H54 (cell line): ENCODE measurements around the gene TRAF2.

Source experiments
- DNase-seq: peaks from one replicate; pipeline ENCODE4 v3.0.0; 2011; ENCODE audit warnings: low spot score, mixed read lengths; ENCODE audit not compliant: insufficient read length
- FAIRE-seq: peaks from 3 replicates; lab custom pipeline; 2011; peaks lifted over from hg19 to GRCh38; lab: Jason Lieb, UNC
- POLR2A ChIP-seq: IDR thresholded peaks from 2 replicates; pipeline ENCODE4 v1.6.1; 2011; ENCODE audit warnings: low read depth, mild to moderate bottlenecking, low read length

The TRAF2 gene

DNA sequence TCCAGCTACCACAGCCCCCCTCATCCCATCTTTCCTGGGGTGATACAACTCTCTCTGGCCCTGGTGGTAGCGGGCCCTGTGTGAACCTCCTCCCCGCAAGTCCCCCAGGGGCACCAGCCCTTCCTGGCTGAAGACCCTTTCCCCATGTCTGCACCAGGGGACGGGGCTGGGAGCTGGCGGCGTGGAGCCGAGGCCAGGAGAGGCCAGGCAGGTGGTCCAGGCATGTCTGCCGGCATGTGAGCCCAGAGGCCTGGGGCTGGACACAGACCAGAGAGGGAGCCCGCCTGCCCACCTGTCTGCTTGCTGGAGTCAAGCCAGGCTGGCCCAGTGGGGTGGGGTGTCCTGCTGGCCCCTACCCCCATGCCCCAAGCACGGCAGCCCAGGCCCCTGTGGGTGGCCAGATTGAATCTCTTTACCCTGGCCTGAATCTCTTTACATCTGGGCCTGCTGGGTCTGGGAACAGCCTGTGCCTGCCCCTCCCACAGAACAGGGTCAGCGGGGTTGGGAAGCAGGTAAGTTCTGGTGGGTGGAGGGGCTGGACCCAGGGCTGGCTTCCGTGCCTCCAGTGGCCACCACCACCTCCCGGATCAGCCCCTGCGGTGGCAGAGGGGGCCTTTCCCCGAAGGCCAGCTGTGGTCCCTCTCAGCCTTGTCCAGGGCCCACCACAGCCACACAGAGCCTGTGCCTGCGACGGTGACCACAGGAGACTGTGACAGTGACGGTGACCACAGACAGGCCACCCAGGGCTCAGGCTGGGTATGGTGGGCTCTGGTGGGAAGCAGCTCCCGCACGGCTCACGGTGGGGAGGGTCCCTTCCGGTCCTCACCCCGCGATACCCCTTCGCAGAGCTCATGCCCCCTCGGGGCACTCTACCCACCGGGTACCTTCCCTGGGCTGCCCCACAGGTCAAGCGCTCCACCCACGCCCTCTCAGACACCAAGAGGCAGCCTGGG is 72.9 kb downstream of the TRAF2 start:
- FAIRE-seq (no peak), DNase-seq (no peak)

GRCh38 chr9:136960212-136960937 is 74.1 kb downstream of the TRAF2 start:
- DNase-seq (no peak), FAIRE-seq (no peak)
- no peak for TF ChIP-seq POLR2A

More for the DNA sequence above, 72.9 kb downstream of the TRAF2 start:
- no peak for TF ChIP-seq POLR2A

- DNase-seq (no peak), FAIRE-seq (no peak)
- TF ChIP-seq POLR2A: no peak
These were observed 74.6 kb downstream of the TRAF2 start for GRCh38 chr9:136960938-136961275.

GRCh38 chr9:136961279-136962065 is 75.2 kb downstream of the TRAF2 start:
- no peak for TF ChIP-seq POLR2A
- FAIRE-seq (no peak), DNase-seq (no peak)

- FAIRE-seq: no peak
- DNase-seq: no peak
- no peak for TF ChIP-seq POLR2A
These were observed 75.8 kb downstream of the TRAF2 start for GRCh38 chr9:136962163-136962562.

- no peak for TF ChIP-seq POLR2A
- FAIRE-seq: no peak
- no peak for DNase-seq
These were observed 76.5 kb downstream of the TRAF2 start for GRCh38 chr9:136962701-136963248.

GRCh38 chr9:136963341-136963740 is 77.0 kb downstream of the TRAF2 start:
- no peak for TF ChIP-seq POLR2A
- DNase-seq (no peak), FAIRE-seq (no peak)

GRCh38 chr9:136963751-136964150 is 77.4 kb downstream of the TRAF2 start:
- no peak for TF ChIP-seq POLR2A
- DNase-seq (no peak), FAIRE-seq (no peak)

DNA sequence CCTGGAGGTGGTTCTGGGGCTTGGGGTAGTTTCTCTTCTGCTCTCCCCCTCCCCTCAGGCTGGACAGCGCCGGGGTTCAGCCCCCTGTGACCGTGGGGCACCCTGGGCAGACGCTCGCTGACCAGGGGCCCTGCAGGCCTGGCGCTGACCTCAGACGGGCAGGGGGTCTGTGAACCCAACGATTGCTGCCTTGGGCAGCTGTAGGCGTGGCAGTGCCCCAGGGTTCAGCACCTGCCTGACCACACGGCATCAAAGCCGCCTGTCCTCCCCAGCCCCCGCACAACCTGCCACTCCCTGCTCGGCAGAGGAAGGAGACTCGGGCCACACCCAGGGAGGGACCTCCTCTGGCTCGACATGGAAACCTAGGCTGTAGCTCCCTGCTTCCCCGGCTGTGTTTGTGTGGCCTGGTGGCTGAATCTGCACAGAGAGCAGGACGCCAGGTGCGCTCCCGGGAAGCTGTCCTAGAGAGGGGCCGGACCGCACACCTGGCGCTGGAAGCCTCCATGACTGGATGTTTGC is 77.9 kb downstream of the TRAF2 start:
- no peak for FAIRE-seq
- TF ChIP-seq POLR2A: no peak
- no peak for DNase-seq

- DNase-seq (no peak), FAIRE-seq (no peak)
- no peak for TF ChIP-seq POLR2A
These were observed 78.6 kb downstream of the TRAF2 start for GRCh38 chr9:136964833-136965422.

DNA sequence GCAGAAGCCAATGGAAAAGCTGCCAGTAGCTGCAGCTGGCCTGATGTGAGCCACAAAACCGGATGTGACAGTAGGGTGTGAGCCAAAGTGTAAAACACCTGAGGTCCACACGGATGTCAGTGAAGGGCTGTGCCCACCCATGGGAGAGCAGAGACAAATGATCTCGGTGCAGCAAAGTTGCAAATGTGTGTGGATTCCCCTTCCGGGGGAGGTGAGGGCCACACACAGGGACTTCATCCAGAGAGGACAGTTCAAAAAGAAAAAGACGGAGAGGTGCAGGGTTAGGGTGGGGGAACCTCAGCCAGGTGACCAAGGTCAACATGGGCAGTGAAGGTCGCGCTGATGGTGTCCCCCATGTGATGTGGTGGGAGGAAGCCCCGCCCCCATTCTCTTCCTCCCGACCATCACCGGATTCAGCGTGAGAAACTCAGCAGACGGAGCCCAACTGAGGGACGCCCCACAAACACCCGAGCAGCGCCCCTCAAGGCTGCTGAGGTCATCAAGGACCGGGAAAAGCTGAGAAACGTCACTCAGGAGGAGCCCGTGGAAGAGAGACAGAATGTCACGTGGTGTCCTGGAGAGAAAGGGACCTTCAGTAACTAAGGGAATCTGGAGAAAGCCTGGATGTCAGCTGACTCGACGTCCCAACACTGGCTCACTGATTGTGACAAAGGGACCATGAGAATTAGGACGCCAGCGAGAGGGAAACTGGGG is 79.6 kb downstream of the TRAF2 start:
- no peak for FAIRE-seq

GRCh38 chr9:136968333-136969127 is 82.2 kb downstream of the TRAF2 start:
- no peak for TF ChIP-seq POLR2A

More for the DNA sequence above, 79.6 kb downstream of the TRAF2 start:
- no peak for DNase-seq
- TF ChIP-seq POLR2A: no peak

More at GRCh38 chr9:136968333-136969127, 82.2 kb downstream of the TRAF2 start:
- FAIRE-seq (no peak), DNase-seq (no peak)
